Lung (tissue), 13 donors: ENCODE measurements around the gene NANOS1. TPM values are rescaled to one million over a fixed set of nuclear protein-coding genes. Genes with fewer than 3 reads are reported as not detected.

Experiments used
- ATAC-seq: fragments of 200-7000 bp; cut with Tn5 transposase; one replicate; pipeline ENCODE4 v1.9.1; 2020; ENCODE audit warnings: moderate number of reproducible peaks; ENCODE audit not compliant: insufficient read depth, low FRiP score
- DNase-seq, 3 donors: peaks; one replicate each; pipeline ENCODE4 v3.0.0-alpha.2; 2013 to 2017
- H3K27ac ChIP-seq, 2 donors: one replicate each; pipeline ENCODE4 v1.5.1; 2013; ENCODE audit warnings: mild to moderate bottlenecking in 2 of 2, moderate library complexity in 2 of 2, control low read depth in 1 of 2, inconsistent platforms in 1 of 2, low read depth in 1 of 2, low read length in 1 of 2
- H3K27me3 ChIP-seq, 3 donors: one replicate each; pipeline ENCODE4 v1.5.1; 2013; ENCODE audit warnings: low read length in 2 of 3; ENCODE audit not compliant: control insufficient read depth in 3 of 3, insufficient read depth in 3 of 3
- H3K36me3 ChIP-seq, 4 donors: one replicate each; pipeline ENCODE4 v1.5.1; 2013; ENCODE audit warnings: low read length in 4 of 4, mild to moderate bottlenecking in 1 of 4, moderate library complexity in 1 of 4; ENCODE audit not compliant: control insufficient read depth in 4 of 4, insufficient read depth in 4 of 4
- H3K4me1 ChIP-seq, 5 donors: one replicate each; pipeline ENCODE4 v1.5.1; 2013; ENCODE audit warnings: low read length in 5 of 5, mild to moderate bottlenecking in 2 of 5, moderate library complexity in 1 of 5; ENCODE audit not compliant: control insufficient read depth in 5 of 5, insufficient read depth in 5 of 5
- H3K4me3 ChIP-seq: one replicate; pipeline ENCODE4 v1.5.1; 2013; ENCODE audit warnings: mild to moderate bottlenecking, control low read depth, moderate library complexity
- H3K9ac ChIP-seq, 2 donors: one replicate each; pipeline ENCODE4 v1.5.1; 2013; ENCODE audit warnings: low read length in 2 of 2, control low read depth in 1 of 2; ENCODE audit not compliant: insufficient read depth in 1 of 2
- H3K9me3 ChIP-seq, 4 donors: one replicate each; pipeline ENCODE4 v1.5.1; 2013; ENCODE audit warnings: low read length in 3 of 4, mild to moderate bottlenecking in 1 of 4, moderate library complexity in 1 of 4; ENCODE audit not compliant: control insufficient read depth in 4 of 4, insufficient read depth in 3 of 4
- CTCF ChIP-seq: IDR thresholded peaks from 2 replicates; pipeline ENCODE4 v1.5.1; 2012; ENCODE audit warnings: mild to moderate bottlenecking; ENCODE audit errors: control extremely low read depth, extremely low read depth
- WGBS, 2 donors: extraction: QIAGEN DNeasy Blood & Tissue Kit; methylation state at CpG; one replicate each; pipeline ENCODE4 v1.1.7; 2013; 5-methylcytosine and 5-hydroxymethylcytosine counted together
- polyA plus RNA-seq, 2 donors: library from polyadenylated mRNA; stranded (reverse); fragments of 200-250 nt; gene quantifications; one replicate each; pipeline ENCODE4 v1.2.1, GENCODE V29; 2013
- small RNA-seq: library from RNA; depleted of rRNA; stranded (forward); fragments of <200 nt; gene quantifications from one replicate; pipeline ENCODE3, GENCODE V24; 2014; ENCODE audit warnings: low replicate concordance
- total RNA-seq, 2 donors: library from RNA; depleted of rRNA in 1 of 2; stranded (reverse); fragments of >200 nt in 1 of 2; gene quantifications; one replicate each; pipeline ENCODE4 v1.2.1, GENCODE V29; 2014 to 2021
- donor health status: control.
- donor health status: control.
- donor health status: Bipolar disorder and iron deficiency.
- donor health status: healthy.
- donor health status: DM: yes; HTN: yes; CAD: no.

Gene NANOS1
- total and polyA plus RNA-seq, 4 donors = 0.73 to 1.4 (median 0.82) TPM

GRCh38 chr10:119078422-119079179, 49.1 kb downstream of the NANOS1 start:
- H3K4me1 ChIP-seq = peaks cover 0 to 23% (median 11%) of the 10 kb centered on the region in 5 donors
- H3K27ac ChIP-seq = no peak overlapping the region
- no peaks in the 10 kb centered on the region for H3K9me3 ChIP-seq
- H3K36me3 ChIP-seq = peaks cover 0 to 3% (median 2%) of the 10 kb centered on the region in 4 donors
- DNase-seq (no peak), ATAC-seq (no peak)
- no peak for TF ChIP-seq CTCF
- no peaks in the 10 kb centered on the region for H3K27me3 ChIP-seq
- H3K9ac ChIP-seq = peak overlapping the region; percentile 72 to 87
- 22 to 28% methylated on average over 10 of the region's 10 CpGs for WGBS, 2 donors
- no peak overlapping the region for H3K4me3 ChIP-seq

- TF ChIP-seq CTCF = no peak
- Histone ChIP-seq H3K9me3 (no peaks in the 10 kb centered on the region), H3K36me3 (peaks cover 0 to 2% (median under 1%) of the 10 kb centered on the region in 4 donors), H3K4me1 (peaks cover 0 to 23% (median 11%) of the 10 kb centered on the region in 5 donors), H3K27ac (peak overlapping the region; percentile 99 to 100), H3K9ac (peak overlapping the region; percentile 72 to 87), H3K27me3 (no peaks in the 10 kb centered on the region), H3K4me3 (peak overlapping the region; percentile 97)
- WGBS, 2 donors = 0% methylated on average over 42 to 48 of the region's 48 CpGs
- DNase-seq (peak; percentile 72 to 79 (median 77)), ATAC-seq (peak; percentile 88)
These were observed 50.3 kb downstream of the NANOS1 start for GRCh38 chr10:119079599-119080520.

GRCh38 chr10:119080521-119081259, 51.2 kb downstream of the NANOS1 start, which contains the start of gene EIF3A:
EIF3A (minus strand) TSS chr10:119080817; CDS start chr10:119080676, 141 bp downstream.
- H3K27me3 ChIP-seq = no peaks in the 10 kb centered on the region
- no peak for TF ChIP-seq CTCF
- ATAC-seq (peak; percentile 93), DNase-seq (peak; percentile 93 to 96 (median 93))
- peak within 1 kb of the TSS; percentile 99 to 100 for H3K27ac ChIP-seq
- H3K9ac ChIP-seq = peak within 1 kb of the TSS; percentile 87 to 94
- peaks cover 0 to 23% (median 11%) of the 10 kb centered on the region in 5 donors for H3K4me1 ChIP-seq
- H3K4me3 ChIP-seq = peak within 1 kb of the TSS; percentile 97
- peaks cover 0 to 2% (median 0%) of the 10 kb centered on the region in 4 donors for H3K36me3 ChIP-seq
- no peaks in the 10 kb centered on the region for H3K9me3 ChIP-seq
- WGBS, 2 donors = 0% methylated on average over 58 to 74 of the region's 74 CpGs

Small RNA genes lying within 50 kb of the gene (small RNA-seq; reads per million reads assigned to genes)
- not detected for gene RF00413
- gene SNORA19 = not detected

Other genes with a start within 250 kb of the NANOS1 start
- 100 to 1,000 TPM; 101 TPM for gene EIF3A, start 51.1 kb downstream of the NANOS1 start, total RNA-seq
- 10 to 100 TPM; 37.1 to 60.4 TPM for gene EIF3A, start 51.1 kb downstream of the NANOS1 start, polyA plus RNA-seq
- gene DENND10, start 74.4 kb downstream of the NANOS1 start, total RNA-seq = 10 to 100 TPM; 27.9 to 32.0 TPM
- gene DENND10, start 74.4 kb downstream of the NANOS1 start, polyA plus RNA-seq = 10 to 100 TPM; 11.7 to 30.2 TPM
- 10 to 100 TPM; 10.6 to 22.0 TPM for gene SFXN4, start 136.0 kb downstream of the NANOS1 start, total RNA-seq
- 10 to 100 TPM; 22.1 to 40.4 TPM for gene SFXN4, start 136.0 kb downstream of the NANOS1 start, polyA plus RNA-seq
- gene PRDX3, start 149.1 kb downstream of the NANOS1 start, total RNA-seq = 100 to 1,000 TPM in 1 of 2 donors, 10 to 100 TPM in 1; 99.9 to 118 TPM
- 100 to 1,000 TPM in 1 of 2 donors, 10 to 100 TPM in 1; 84.1 to 155 TPM for gene PRDX3, start 149.1 kb downstream of the NANOS1 start, polyA plus RNA-seq
- gene GRK5, start 177.9 kb downstream of the NANOS1 start, total RNA-seq = 10 to 100 TPM; 42.7 to 43.1 TPM
- 10 to 100 TPM; 18.5 to 37.9 TPM for gene GRK5, start 177.9 kb downstream of the NANOS1 start, polyA plus RNA-seq